Measurements from ENCODE around the gene ATF6. TPM values are rescaled to one million over a fixed set of nuclear protein-coding genes. Genes with fewer than 3 reads are reported as not detected.

Gene ATF6
- polyA plus RNA-seq (2013, experiment 1 of 2) = 12.4 TPM
- 13.0 TPM for polyA plus RNA-seq (2013, experiment 2 of 2)

GRCh38 chr1:161766102-161766981 is at the start of gene ATF6:
Gene ATF6 (plus strand): TSS chr1:161766320. CDS start chr1:161766361, 41 bp downstream.
- H4K8ac ChIP-seq (ENCODE audit: low read depth, low read length) = no peak within 1 kb of the TSS
- H3K9me3 ChIP-seq (replicated peaks in 1 of 2; ENCODE audit: control insufficient read depth in 2 of 2, insufficient read depth in 1 of 2, low read depth in 1 of 2, low read length in 2 of 2) = no peaks in the 10 kb centered on the region
- H3K27me3 ChIP-seq (ENCODE audit: control insufficient read depth in 3 of 3, insufficient read depth in 3 of 3, low read depth in 1 of 3, low read length in 3 of 3) = no peaks in the 10 kb centered on the region
- H2AK5ac ChIP-seq (ENCODE audit: low read depth, low read length) = no peak within 1 kb of the TSS
- peak within 1 kb of the TSS; percentile 88 to 91 for H3K4me3 ChIP-seq (ENCODE audit: low read length in 2 of 2)
- H3K79me1 ChIP-seq (ENCODE audit: low read depth, low read length) = peaks cover 2% of the 10 kb centered on the region
- H3K14ac ChIP-seq (ENCODE audit: low read length) = no peak within 1 kb of the TSS
- DNase-seq (ENCODE audit: low spot score) = peak; percentile 64
- peak within 1 kb of the TSS; percentile 93 for H2AFZ ChIP-seq (ENCODE audit: low read length)
- WGBS, 2 donors (ENCODE audit: extremely low coverage in 2 of 2, insufficient read length in 2 of 2, insufficient replicate concordance in 1 of 2) = no CpG with 5 or more reads among the region's 35 CpGs
- H4K91ac ChIP-seq (ENCODE audit: low read depth, low read length, poor library complexity) = no peak within 1 kb of the TSS
- peak within 1 kb of the TSS; percentile 10 for H3K4ac ChIP-seq (ENCODE audit: low read length)
- H2BK15ac ChIP-seq (ENCODE audit: low read length) = peak within 1 kb of the TSS; percentile 15
- no peak within 1 kb of the TSS for H2BK120ac ChIP-seq (ENCODE audit: low read depth, low read length)
- no peak within 1 kb of the TSS for H2BK5ac ChIP-seq (ENCODE audit: low read length)
- H3K23ac ChIP-seq (ENCODE audit: low read depth, low read length, poor library complexity) = no peak within 1 kb of the TSS
- H3K9ac ChIP-seq (ENCODE audit: low read depth, low read length, poor library complexity) = peak within 1 kb of the TSS; percentile 88
- H2BK12ac ChIP-seq (ENCODE audit: low read length) = no peak within 1 kb of the TSS
- no peaks in the 10 kb centered on the region for H3K36me3 ChIP-seq (replicated peaks in 1 of 2; ENCODE audit: control insufficient read depth in 2 of 2, insufficient read depth in 2 of 2, low read length in 2 of 2)
- no peak within 1 kb of the TSS for H3K27ac ChIP-seq (replicated peaks; ENCODE audit: low read length)
- H3K4me2 ChIP-seq (ENCODE audit: insufficient read depth, low read length, poor library complexity, severe bottlenecking) = peak within 1 kb of the TSS; percentile 78
- H3K4me1 ChIP-seq (ENCODE audit: control insufficient read depth in 2 of 2, insufficient read depth in 1 of 2, low read depth in 1 of 2, low read length in 2 of 2) = no peaks in the 10 kb centered on the region
- H3K18ac ChIP-seq (ENCODE audit: low read length) = peak within 1 kb of the TSS; percentile 56

- H4K91ac ChIP-seq (ENCODE audit: low read depth, low read length, poor library complexity) = no peak overlapping the region
- no CpG with 5 or more reads among the region's 8 CpGs for WGBS, 2 donors (ENCODE audit: extremely low coverage in 2 of 2, insufficient read length in 2 of 2, insufficient replicate concordance in 1 of 2)
Observed at GRCh38 chr1:161718559-161719324, 47.4 kb upstream of the ATF6 start.

DNA sequence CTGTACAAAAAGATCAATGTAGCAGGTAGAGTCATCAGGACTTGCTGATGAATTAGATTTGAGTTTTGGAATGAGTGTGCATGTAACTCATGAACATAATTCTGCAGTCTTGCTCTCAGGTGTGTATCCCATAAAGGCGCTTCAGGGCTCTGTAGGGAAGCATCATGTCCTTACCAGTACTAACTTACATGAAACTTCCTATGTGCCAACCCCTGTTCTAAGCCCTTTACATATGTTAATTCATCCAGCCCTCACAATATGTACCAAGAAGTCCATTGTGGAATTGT is 46.9 kb upstream of the ATF6 start:
- Histone ChIP-seq H3K4me1 (ENCODE audit: control insufficient read depth in 2 of 2, insufficient read depth in 1 of 2, low read depth in 1 of 2, low read length in 2 of 2) (no peaks in the 10 kb centered on the region), H2AK5ac (ENCODE audit: low read depth, low read length) (no peak overlapping the region), H4K91ac (ENCODE audit: low read depth, low read length, poor library complexity) (no peak overlapping the region), H3K9ac (ENCODE audit: low read depth, low read length, poor library complexity) (no peak overlapping the region), H3K79me1 (ENCODE audit: low read depth, low read length) (no peaks in the 10 kb centered on the region), H3K4me2 (ENCODE audit: insufficient read depth, low read length, poor library complexity, severe bottlenecking) (no peak overlapping the region), H2BK120ac (ENCODE audit: low read depth, low read length) (no peak overlapping the region), H3K23ac (ENCODE audit: low read depth, low read length, poor library complexity) (no peak overlapping the region), H2BK15ac (ENCODE audit: low read length) (no peak overlapping the region), H3K27me3 (ENCODE audit: control insufficient read depth in 3 of 3, insufficient read depth in 3 of 3, low read depth in 1 of 3, low read length in 3 of 3) (peaks cover 0 to 45% (median 2%) of the 10 kb centered on the region in 3 experiments), H2BK5ac (ENCODE audit: low read length) (no peak overlapping the region), H2BK12ac (ENCODE audit: low read length) (no peak overlapping the region), H3K9me3 (replicated peaks in 1 of 2; ENCODE audit: control insufficient read depth in 2 of 2, insufficient read depth in 1 of 2, low read depth in 1 of 2, low read length in 2 of 2) (no peaks in the 10 kb centered on the region), H3K18ac (ENCODE audit: low read length) (no peak overlapping the region), H3K27ac (replicated peaks; ENCODE audit: low read length) (no peak overlapping the region), H3K4ac (ENCODE audit: low read length) (no peak overlapping the region), H3K4me3 (ENCODE audit: low read length in 2 of 2) (no peak overlapping the region), H2AFZ (ENCODE audit: low read length) (no peak overlapping the region), H3K36me3 (replicated peaks in 1 of 2; ENCODE audit: control insufficient read depth in 2 of 2, insufficient read depth in 2 of 2, low read length in 2 of 2) (no peaks in the 10 kb centered on the region), H3K14ac (ENCODE audit: low read length) (no peak overlapping the region), H4K8ac (ENCODE audit: low read depth, low read length) (no peak overlapping the region)
- no CpG with 5 or more reads among the region's 1 CpG for WGBS, 2 donors (ENCODE audit: extremely low coverage in 2 of 2, insufficient read length in 2 of 2, insufficient replicate concordance in 1 of 2)
- no peak for DNase-seq (ENCODE audit: low spot score)

More at GRCh38 chr1:161718559-161719324, 47.4 kb upstream of the ATF6 start:
- Histone ChIP-seq H3K4ac (ENCODE audit: low read length) (no peak overlapping the region), H3K4me1 (ENCODE audit: control insufficient read depth in 2 of 2, insufficient read depth in 1 of 2, low read depth in 1 of 2, low read length in 2 of 2) (no peaks in the 10 kb centered on the region), H4K8ac (ENCODE audit: low read depth, low read length) (no peak overlapping the region), H3K36me3 (replicated peaks in 1 of 2; ENCODE audit: control insufficient read depth in 2 of 2, insufficient read depth in 2 of 2, low read length in 2 of 2) (no peaks in the 10 kb centered on the region), H2BK5ac (ENCODE audit: low read length) (no peak overlapping the region), H3K18ac (ENCODE audit: low read length) (no peak overlapping the region), H3K23ac (ENCODE audit: low read depth, low read length, poor library complexity) (no peak overlapping the region), H2AFZ (ENCODE audit: low read length) (no peak overlapping the region), H2BK15ac (ENCODE audit: low read length) (no peak overlapping the region), H3K9me3 (replicated peaks in 1 of 2; ENCODE audit: control insufficient read depth in 2 of 2, insufficient read depth in 1 of 2, low read depth in 1 of 2, low read length in 2 of 2) (no peaks in the 10 kb centered on the region), H3K27me3 (ENCODE audit: control insufficient read depth in 3 of 3, insufficient read depth in 3 of 3, low read depth in 1 of 3, low read length in 3 of 3) (peaks cover 0 to 41% (median 2%) of the 10 kb centered on the region in 3 experiments), H3K79me1 (ENCODE audit: low read depth, low read length) (no peaks in the 10 kb centered on the region), H3K14ac (ENCODE audit: low read length) (no peak overlapping the region), H2AK5ac (ENCODE audit: low read depth, low read length) (no peak overlapping the region), H2BK120ac (ENCODE audit: low read depth, low read length) (no peak overlapping the region), H3K4me3 (ENCODE audit: low read length in 2 of 2) (no peak overlapping the region), H2BK12ac (ENCODE audit: low read length) (no peak overlapping the region), H3K4me2 (ENCODE audit: insufficient read depth, low read length, poor library complexity, severe bottlenecking) (no peak overlapping the region), H3K9ac (ENCODE audit: low read depth, low read length, poor library complexity) (no peak overlapping the region), H3K27ac (replicated peaks; ENCODE audit: low read length) (no peak overlapping the region)
- DNase-seq (ENCODE audit: low spot score) = no peak

DNA sequence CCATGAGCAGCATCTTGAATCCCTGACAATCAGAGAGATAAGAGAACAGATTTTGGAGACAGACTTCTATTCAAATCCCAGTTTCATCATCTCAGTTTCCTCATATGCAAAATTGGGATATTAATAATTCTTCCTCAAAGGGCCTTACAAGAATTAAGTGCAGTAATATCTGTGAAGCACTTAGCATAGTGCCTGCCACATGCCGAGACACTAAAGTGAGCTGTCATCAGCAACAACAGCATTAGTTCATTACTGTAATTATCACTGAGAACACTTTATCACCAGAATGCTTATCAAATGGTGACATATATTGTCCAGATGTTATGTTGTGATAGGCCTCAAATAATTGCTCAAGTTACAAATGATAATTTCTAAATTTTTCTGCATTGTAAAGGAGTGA is 45.7 kb upstream of the ATF6 start:
- no peaks in the 10 kb centered on the region for H3K9me3 ChIP-seq (replicated peaks in 1 of 2; ENCODE audit: control insufficient read depth in 2 of 2, insufficient read depth in 1 of 2, low read depth in 1 of 2, low read length in 2 of 2)
- no peak overlapping the region for H3K27ac ChIP-seq (replicated peaks; ENCODE audit: low read length)
- H2BK15ac ChIP-seq (ENCODE audit: low read length) = no peak overlapping the region
- no peaks in the 10 kb centered on the region for H3K79me1 ChIP-seq (ENCODE audit: low read depth, low read length)
- H3K27me3 ChIP-seq (ENCODE audit: control insufficient read depth in 3 of 3, insufficient read depth in 3 of 3, low read depth in 1 of 3, low read length in 3 of 3) = peaks cover 0 to 53% (median 11%) of the 10 kb centered on the region in 3 experiments
- H3K23ac ChIP-seq (ENCODE audit: low read depth, low read length, poor library complexity) = no peak overlapping the region
- no peaks in the 10 kb centered on the region for H3K4me1 ChIP-seq (ENCODE audit: control insufficient read depth in 2 of 2, insufficient read depth in 1 of 2, low read depth in 1 of 2, low read length in 2 of 2)
- H3K18ac ChIP-seq (ENCODE audit: low read length) = no peak overlapping the region
- no peak overlapping the region for H4K91ac ChIP-seq (ENCODE audit: low read depth, low read length, poor library complexity)
- WGBS, 2 donors (ENCODE audit: extremely low coverage in 2 of 2, insufficient read length in 2 of 2, insufficient replicate concordance in 1 of 2) = no CpG with 5 or more reads among the region's 1 CpG
- H2AFZ ChIP-seq (ENCODE audit: low read length) = no peak overlapping the region
- H2BK5ac ChIP-seq (ENCODE audit: low read length) = no peak overlapping the region
- H3K14ac ChIP-seq (ENCODE audit: low read length) = no peak overlapping the region
- no peak overlapping the region for H3K4me3 ChIP-seq (ENCODE audit: low read length in 2 of 2)
- H2BK12ac ChIP-seq (ENCODE audit: low read length) = no peak overlapping the region
- no peak overlapping the region for H3K4ac ChIP-seq (ENCODE audit: low read length)
- no peak overlapping the region for H3K9ac ChIP-seq (ENCODE audit: low read depth, low read length, poor library complexity)
- no peak overlapping the region for H2BK120ac ChIP-seq (ENCODE audit: low read depth, low read length)
- no peak overlapping the region for H2AK5ac ChIP-seq (ENCODE audit: low read depth, low read length)
- no peak overlapping the region for H4K8ac ChIP-seq (ENCODE audit: low read depth, low read length)
- H3K36me3 ChIP-seq (replicated peaks in 1 of 2; ENCODE audit: control insufficient read depth in 2 of 2, insufficient read depth in 2 of 2, low read length in 2 of 2) = no peaks in the 10 kb centered on the region
- H3K4me2 ChIP-seq (ENCODE audit: insufficient read depth, low read length, poor library complexity, severe bottlenecking) = no peak overlapping the region
- no peak for DNase-seq (ENCODE audit: low spot score)

All from neuronal stem cell (in vitro differentiated cells).